Measurements from ENCODE around the gene P4HA3.
A peak's percentile ranks its signal among the peaks of the same experiment; 100 is the strongest.

The P4HA3 gene

DNA sequence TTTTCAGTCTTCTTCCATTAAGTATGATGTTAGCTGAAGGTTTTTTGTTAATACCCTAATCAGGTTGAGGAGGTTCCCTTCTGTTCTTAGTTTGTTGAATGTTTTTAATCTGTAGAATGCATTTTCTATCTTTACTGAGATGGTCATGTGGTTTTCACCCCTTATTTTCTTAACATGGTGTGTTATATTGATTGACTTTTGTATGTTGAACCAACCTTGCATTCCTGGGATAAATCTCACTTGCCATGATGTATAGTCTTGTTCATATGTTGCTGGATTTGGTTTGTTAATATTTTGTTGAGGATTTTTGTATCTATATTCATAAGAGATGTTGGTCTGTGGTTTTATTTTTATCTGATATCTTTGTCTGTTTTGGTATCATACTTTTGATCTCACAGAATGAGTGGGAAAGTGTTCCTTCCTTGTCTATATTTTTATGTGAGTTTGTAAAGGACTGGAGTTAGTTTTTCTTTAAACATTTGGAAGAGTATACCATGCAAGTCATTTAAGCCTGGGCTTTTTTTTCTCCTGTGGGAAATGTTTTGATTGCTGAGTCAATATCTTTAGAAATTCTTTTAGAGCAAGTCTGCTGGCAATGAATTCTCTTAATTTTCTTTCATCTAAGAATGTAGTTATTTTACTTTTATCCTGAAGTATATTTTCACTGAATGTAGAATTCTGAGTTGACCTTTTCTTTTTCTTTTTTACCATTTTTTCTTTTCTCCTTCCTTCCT lies 5.5 kb upstream of the P4HA3 start:
- no peak for DNase-seq

DNA sequence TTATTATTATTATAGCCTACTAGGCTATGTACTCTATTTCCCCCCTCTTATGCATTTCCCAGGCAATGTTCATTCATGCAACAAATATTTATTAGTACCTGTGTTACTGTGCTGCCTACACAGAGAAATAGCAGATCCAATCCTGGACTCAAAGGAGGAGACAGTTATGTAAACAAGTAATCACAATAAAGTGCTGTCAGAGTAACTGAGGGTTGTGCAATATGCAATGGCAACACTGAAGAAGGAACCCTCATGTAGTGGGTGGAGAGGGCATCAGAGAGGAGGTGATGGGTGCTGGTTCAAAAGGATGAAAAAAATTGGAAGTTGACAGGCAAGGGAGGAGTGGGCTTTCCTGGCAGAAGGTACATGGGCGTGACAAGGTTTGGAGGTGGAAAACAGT lies 886 bp upstream of the P4HA3 start:
- DNase-seq, result no peak

DNA sequence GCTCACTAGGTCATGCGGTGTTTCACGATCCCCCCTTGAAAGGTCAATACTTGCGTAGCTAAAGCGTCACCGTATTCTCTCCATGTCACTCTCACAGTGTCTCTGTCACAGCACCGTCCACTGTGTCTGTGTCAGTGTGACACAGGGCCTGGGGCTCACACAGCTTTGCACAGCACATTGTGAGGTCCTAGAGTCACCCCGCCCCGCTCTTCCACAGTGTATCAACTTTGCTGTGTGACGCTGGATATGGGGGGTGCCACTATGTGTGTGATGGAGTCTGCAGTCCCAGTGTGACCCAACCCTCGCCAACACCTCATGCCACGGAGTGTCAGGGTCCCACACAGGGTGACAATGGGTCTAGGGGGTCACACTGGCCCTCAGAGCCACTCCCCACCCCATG lies 583 bp downstream of the P4HA3 start:
- DNase-seq, result no peak

DNA sequence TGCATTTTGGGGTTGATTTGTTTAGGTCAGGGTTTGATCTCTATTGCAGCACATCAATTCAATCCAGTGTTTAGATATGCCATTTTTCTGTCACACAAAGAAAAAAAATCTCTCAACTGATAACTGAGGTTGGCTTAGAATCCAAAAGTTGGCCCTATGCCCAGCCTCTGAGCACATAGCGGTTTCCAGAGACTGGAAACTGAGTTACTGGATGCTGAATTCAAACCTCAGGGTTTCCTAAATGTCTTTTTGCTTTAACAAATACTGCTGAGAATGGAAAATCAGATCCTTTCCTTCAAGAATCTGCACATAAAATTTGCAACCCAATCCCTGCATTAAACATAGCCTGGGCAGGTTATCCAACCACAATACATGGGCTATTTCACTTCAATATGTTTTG lies 4.0 kb downstream of the P4HA3 start:
- DNase-seq, result no peak

DNA sequence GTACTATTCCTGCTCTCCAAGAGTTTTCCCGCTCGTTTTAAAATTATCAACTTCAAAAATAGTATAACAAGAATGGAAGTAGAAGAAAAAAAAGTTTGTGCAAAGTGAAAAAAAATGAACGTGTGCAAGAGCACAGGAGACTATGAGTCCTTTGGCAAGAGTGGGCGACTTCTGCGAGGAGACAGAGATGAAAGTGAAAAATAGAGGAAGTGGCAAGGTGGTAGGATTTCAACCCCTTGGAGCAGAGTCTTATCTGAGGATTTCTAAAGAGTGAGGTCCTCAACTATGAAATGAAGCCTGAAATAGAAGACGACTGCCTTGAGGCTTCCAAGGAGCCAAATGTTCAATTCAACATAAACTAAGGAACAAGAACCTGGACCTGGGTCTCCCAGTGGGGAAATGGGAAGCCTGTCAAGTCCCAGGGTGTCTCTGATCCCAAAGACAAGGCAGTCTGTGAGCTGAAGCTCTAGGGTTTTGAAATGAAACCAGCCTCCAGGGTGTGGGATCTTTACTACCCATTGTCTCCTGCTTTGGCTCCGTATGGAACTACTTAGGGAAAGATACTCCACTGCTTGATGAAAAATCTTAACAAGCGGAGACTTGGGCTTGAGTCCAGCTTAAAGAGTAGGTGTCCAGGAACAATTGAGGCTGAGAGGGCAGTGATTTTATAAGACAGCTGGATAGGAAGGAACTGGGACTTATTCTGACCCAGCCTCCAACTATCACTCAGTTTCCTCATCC lies 4.8 kb downstream of the P4HA3 start:
- no peak for DNase-seq

DNA sequence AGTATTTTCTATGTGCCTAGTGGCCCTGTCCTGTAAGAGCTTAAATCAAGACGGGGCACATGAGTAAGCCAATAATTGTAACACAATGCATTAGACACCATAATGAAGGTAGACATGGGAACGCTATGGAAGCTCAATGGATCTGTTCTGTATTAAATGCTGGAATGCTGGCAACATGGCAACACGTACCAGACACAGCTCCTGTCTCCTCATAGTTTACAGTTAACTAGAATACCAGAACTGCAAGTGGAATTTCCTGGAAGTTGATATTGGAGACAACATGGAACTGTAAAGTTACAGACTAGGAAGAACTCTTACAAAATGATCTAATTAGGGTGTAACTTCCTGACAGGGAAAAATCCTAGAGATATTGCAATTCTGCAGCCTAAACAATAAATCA lies 12.4 kb downstream of the P4HA3 start:
- no peak for DNase-seq

DNA sequence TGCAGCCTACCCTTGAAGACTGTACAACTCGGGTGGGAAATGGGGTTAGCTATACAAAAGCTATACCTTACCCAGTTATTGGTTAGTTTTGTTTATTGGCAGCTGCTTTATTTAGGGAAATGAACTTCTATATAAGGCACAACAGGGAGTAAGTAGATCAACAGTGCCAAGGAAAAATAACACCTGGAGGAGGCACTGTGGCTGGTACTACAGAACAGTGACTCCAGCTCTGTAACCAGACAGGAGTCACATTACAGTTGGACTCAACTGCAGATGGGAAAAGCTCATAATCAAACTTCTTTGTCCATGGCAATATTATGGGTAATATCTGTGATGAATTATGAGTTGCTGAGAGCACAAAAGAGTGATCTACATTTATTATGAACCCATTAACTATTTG lies 14.0 kb downstream of the P4HA3 start:
- no peak for DNase-seq

DNA sequence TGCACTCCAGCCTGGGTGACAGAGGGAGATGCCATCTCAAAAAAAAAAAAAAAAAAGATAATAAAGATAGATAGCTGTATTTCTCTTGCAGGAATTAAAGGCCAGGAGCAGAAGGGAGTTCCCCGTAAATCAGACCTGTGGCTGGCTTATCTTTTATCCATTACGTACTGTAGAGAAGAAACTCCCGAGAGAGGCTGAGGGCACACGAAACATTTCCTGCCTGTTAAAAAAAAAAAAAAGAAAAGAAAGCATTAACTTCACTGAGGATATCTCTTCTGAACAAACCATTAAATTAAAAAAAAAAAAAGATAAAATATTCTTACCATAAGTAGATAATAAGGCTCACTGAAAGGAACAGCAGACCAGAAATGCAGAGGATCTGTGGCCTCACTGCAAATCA lies 22.5 kb downstream of the P4HA3 start:
- no peak for DNase-seq

DNA sequence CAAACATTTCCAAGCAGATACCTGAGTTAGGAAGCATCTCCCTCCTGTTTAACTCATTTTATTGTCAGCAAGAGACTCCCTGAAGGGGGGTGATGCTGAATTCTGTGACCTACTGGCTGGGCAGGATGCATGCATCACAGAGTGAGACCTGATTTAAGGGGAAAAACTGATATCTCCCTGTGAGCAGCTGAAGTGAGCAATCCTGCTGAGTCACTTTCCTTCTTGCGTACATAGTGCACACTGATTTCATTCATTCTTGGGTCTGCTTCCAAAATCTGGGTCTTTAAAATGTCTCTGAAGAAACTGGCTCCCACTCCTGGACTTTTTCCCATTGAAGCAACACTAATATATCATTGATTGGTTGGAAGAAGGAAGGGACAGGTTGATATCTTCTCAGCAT lies 23.3 kb downstream of the P4HA3 start:
- DNase-seq, result no peak

DNA sequence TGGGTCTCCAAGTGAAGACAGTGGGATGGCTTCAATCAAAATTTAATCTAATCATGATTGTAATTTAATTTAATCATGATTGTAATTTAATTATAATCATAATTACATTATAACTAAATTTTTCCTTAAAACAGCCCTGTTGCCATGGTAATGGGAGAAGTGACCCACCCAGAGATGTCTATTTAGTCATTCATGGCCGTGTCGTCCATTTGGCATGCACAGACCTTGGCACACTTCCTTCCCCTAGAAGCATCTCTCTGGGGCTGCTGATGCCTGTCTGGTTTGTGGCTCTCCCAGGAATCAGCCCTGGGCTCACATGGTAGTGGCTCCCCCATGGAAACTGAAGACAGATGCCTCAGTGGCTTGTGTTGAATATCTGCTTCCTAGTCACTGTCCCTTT lies 27.0 kb downstream of the P4HA3 start:
- DNase-seq, result no peak

DNA sequence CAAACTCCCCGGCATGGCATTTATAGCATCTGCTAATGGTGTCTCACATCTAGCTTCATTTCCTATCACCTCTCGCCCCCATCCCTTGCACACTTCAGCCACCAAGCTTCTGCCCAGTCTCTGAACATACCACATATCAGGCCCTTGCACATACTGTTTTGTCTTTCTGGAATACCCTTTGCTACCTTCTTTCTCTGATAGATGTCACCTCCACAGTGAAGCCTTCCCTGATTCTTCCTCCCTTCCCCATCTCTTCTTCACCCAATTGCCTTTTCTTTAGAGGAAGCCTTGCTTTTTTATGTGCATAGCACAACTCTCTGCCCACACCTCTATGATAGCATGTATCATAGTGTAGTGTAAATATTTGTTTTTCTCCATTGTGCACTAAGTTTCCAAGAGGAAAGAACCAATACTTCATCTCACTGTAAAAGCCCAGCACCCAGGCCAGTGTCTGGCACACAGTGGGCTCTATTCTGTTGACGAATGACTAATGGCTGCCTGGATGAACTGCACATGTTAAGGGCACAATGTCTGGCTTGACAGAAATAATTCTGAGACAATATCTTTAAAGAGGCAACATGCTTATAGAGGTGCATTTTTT lies 27.8 kb downstream of the P4HA3 start:
- DNase-seq, result no peak

DNA sequence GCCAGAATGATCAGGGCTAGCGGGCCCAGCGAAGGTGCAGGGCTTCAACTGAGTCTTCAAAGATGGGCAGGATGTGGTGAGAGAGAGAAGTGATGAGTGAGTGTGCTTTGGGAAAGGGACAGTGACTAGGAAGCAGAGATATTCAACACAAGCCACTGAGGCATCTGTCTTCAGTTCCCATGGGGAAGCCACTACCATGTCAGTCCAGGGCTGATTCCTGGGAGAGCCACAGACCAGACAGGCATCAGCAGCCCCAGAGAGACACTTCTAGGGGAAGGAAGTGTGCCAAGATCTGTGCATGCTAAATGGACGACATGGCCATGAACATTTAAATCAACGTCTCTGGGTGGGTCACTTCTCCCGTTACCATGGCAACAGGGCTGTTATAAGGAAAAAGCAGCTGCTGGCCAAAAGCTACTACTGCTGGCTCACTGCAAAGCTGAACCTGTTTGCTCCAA lies 28.5 kb downstream of the P4HA3 start:
- DNase-seq, result no peak

DNA sequence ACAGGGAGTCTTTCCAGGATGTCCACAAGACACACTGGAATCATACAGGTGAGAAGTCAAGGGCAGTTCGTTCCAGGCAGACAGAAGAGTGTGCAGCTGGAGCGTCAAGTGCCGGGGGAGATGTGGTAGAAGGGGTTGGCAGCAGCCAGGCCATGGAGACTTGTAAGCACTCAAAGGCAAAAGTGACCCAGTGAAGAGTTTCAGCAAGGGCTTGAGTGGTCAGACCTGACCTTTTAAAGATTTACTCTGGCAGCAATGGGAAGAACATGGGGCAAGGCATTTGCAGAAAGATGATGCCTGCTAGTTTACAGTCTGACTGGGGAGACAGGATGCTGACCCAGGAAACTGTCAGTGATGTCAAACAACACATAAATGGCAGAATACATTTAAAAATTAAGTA lies 29.0 kb downstream of the P4HA3 start:
- DNase-seq, result no peak

DNA sequence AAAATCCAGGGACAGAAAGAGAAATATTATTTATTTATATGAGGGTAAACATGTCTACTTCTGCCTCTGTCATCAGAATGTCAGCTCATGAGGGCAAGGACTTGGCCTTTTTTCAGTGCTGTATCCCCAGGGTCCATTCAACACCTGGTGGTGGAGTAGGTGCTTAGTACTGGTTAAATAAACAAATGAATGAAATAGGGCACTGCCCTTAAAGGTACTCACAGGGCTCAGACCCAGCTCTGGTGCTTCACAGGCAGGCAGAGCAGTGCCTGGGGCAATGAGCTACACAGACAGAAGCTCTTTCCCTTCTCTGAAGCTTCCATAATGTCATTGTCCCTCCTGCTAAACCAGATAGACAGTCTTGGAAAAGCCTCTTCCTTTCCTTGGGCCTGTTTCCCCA lies 30.9 kb downstream of the P4HA3 start:
- DNase-seq, result no peak

DNA sequence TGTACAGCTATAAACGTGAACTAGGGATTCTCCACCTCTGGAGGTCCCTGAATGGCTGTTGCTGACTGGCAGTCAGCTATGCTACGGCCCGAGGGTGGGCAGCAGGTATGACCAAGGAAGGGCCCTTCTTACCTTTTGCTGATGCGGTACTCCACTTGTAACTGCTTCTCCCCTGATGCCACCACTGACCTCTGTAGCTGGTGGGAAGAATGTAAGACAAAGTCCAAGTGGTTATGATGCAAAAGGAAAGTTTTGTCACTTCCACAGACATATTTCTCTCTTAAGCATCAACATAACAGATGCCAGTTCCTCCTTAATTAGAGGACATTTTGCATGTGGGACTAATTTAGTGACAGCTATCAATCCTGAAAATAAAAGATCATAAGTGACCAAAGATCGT lies 32.2 kb downstream of the P4HA3 start:
- DNase-seq, result no peak

DNA sequence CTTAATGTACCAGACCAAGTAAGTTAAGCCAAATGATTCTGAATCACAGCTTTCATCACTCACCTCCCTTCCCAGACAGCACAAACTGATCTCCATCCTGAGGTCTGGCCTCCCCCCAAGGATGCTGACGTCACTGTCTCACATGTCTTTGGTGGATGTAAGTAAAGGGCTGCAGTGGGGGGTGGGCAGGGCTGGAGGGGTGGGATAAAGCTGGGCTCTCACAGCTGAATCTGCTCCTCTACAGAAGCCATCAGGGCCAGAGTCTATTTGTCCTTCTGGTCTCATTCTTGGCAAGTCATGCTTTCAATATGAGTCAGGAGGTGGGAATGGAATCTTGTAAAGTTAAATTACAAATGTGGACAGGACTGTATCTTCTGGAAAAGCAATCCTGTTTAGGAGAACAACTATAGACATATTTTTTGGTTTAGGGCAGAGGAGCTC lies 32.7 kb downstream of the P4HA3 start:
- DNase-seq, result peak; percentile 82

DNA sequence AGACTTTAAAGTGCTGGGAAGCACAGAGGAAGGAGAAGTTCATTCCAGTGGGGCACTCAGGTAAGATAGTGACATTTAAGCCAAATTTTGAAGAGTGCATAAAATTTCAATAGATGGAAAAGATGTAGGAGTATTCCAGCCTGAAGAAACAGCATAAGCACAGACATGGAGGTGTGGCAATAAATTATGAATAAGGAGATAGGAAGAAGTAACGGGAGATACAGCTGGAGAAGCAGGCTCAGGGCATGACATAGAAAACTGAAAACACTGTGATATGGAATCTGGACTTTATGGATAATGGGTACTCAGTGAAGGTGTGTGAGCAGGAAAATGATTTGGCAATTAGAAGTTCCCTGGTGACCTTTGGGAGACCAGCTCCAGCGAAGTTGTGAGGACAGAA lies 33.3 kb downstream of the P4HA3 start:
- no peak for DNase-seq

DNA sequence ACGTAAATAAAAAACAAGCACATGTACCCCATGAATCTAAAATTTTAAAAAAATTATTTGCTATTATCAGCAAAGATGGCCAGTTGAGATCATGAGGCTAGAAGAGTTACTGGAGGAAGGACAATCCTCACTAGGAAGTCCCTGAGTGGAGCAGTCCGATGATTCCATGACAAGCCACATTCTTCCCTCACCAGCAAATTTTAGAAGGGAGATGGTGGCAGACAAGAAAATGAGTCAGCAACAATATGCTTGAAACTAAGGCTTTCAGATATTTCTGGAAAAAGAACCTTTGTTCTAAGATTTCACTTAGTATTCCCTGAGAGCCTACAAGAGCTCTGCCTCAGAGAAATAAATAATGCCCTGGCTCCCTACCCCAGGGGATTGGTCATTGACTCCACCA lies 34.9 kb downstream of the P4HA3 start:
- no peak for DNase-seq

DNA sequence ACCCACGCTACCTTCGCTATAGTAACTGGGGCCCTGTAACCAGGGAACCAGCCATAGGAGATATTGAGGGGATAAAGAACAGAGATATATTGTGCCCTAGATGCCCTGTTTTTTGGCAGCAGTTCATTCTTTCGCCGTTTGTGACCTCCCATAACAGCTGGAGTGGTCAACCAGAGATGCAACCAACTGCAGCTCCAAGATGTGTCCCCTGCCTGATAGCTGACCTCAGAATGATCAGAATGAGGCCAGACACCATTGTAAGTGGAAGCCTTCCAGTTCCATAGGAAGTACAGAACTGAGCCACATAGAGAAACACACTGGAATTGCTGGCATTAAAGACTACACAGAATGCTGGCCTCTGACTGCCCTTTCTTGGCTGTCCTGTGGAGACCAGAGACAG lies 39.2 kb downstream of the P4HA3 start:
- peak; percentile 22 for DNase-seq

DNA sequence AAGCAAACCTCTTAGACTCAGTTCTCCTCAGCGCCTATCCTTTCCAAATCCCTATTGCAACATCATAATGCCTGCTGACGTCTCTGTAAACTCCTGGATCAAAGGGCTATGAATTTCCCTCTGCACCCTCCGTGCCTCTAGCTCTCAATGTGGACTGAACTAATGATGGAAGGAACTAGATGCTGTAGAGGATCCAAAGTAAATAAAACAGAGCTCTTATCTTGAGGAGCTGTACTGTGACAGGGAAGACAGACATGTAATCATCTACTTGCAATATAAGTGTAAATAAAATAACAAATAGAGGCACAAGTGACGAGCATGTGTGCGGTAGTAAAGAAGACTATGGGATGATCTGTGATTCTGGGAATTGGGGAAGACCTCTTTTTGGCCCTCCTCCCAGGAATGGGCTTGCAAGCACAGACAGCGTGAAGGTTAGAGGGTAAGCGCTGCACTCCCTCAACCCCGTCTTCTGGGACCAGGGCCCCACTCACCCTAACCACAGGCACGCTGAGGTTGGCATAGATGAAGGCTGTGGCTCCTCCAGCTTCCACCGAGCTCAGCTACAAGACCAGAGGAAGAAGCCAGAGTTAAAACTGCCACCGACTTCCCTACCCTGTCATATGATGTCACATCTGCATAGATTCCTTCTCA lies 42.2 kb downstream of the P4HA3 start:
- DNase-seq, result peak; percentile 27

DNA sequence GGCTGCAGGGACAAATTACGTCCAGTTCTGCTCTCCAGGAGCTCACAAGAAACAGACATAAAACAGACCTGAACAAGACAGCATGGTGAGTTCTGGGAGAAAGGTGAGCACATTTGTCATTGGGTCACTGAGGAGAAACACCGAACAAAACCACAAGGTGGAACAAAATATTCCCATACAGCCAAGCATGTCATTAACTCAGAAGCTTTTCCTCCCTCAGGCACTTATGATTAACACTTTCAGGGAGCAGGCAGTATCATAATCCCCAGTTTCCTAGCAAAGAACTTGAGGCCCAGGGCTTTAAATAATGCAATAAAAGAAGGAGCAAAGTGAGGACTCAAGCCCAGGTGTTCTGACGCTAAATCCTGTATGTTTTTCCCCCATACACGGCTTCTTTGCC lies 43.0 kb downstream of the P4HA3 start:
- DNase-seq, result no peak

DNA sequence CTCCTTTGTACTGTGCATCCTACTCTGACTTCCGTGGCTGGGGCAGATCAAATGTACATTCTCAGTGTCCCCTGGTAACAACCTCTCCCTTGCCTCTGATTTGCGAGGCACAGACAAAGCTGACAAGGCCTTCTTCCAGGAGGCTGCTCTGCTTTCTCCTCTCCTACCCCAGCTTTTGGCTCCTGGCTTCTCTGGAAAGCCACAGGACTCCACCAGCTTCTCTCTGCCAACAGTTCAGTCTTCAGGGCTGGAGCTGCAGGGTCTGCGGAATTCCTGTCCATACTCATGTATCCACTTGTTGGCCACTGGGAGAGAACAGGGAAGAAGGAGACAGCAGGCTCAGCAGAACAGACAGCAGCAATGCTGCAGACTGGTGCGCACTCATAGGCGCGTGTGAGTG lies 44.4 kb downstream of the P4HA3 start:
- DNase-seq, result peak; percentile 51

DNA sequence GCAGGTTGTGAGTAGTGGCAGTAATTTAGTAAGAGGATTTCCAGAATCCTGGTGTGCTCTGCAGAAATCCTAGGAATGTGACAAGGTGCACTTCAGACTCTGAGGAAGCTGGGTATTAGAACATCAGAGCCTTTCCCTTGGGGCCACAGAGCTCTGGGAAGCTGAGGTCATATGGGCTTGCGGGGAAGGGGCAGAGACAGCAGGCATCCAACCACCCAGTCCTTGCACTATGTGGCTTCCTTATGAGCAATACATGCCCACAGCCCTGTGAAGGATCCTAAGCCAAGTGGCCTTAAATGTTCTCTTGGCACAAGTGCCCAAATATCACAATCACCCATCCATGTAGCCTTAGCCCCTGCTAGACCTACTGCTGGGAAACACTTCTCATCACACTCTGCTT lies 46.2 kb downstream of the P4HA3 start:
- peak; percentile 89 for DNase-seq

DNA sequence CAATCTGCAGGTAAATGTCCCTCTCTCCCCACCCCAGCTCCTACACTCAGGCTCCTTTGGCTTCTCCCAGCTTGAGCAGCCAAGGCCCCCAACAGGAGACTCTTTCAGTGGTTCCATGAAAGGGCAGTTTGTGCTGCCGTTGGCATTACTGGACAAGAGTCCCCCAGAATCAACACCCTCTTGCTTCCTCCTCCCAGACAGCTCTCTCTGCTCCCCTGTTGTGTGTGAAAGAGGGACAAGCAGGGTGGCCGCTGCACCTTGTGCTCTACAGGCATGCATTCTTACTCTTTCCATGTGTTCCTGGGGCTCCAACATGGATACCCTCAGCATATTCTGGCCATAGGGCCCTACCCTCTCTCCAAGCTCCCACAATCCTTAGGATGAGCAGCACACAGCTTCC lies 48.7 kb downstream of the P4HA3 start:
- DNase-seq, result no peak

All from islet precursor cell (in vitro differentiated cells).